Neural cell (in vitro differentiated cells): Measurements from ENCODE around the gene CCDC88C. TPM values are rescaled to one million over a fixed set of nuclear protein-coding genes. Genes with fewer than 3 reads are reported as not detected.

Experiments
- H2AFZ ChIP-seq: fragments of 200-600, 300-800 bp; sonication (generic), shearing (Covaris generic); 2 replicates; pipeline ENCODE4 v1.6.0; 2014; ENCODE audit warnings: low read depth, mild to moderate bottlenecking, antibody characterized with exemption, low read length, moderate library complexity
- H3F3A ChIP-seq: fragments of 200-600 bp; shearing (Covaris generic); 2 replicates; pipeline ENCODE4 v1.6.1; 2016; ENCODE audit warnings: mild to moderate bottlenecking, moderate library complexity, mixed read lengths, antibody characterized with exemption, low read length; ENCODE audit not compliant: insufficient read depth, poor library complexity, severe bottlenecking
- H3K27ac ChIP-seq: fragments of 200-600, 300-800 bp; sonication (generic), shearing (Covaris generic); 2 replicates; pipeline ENCODE4 v1.5.1; 2014; ENCODE audit warnings: mild to moderate bottlenecking, low read length, moderate library complexity
- H3K27me3 ChIP-seq: fragments of 300-800, 200-600 bp; sonication (generic), shearing (Covaris generic); 2 replicates; pipeline ENCODE4 v1.6.0; 2014; ENCODE audit warnings: mild to moderate bottlenecking, low read depth, low read length, moderate library complexity; ENCODE audit not compliant: insufficient read depth
- H3K36me3 ChIP-seq: fragments of 300-800, 200-600 bp; sonication (generic), shearing (Covaris generic); 2 replicates; pipeline ENCODE4 v1.5.1; 2014; ENCODE audit warnings: mild to moderate bottlenecking, antibody characterized with exemption, low read length, moderate library complexity; ENCODE audit not compliant: insufficient read depth
- H3K4me2 ChIP-seq: fragments of 300-800, 200-600 bp; sonication (generic), shearing (Covaris generic); 2 replicates; pipeline ENCODE4 v1.6.0; 2014; ENCODE audit warnings: mild to moderate bottlenecking, low read length
- H3K4me3 ChIP-seq: fragments of 300-800, 200-600 bp; sonication (generic), shearing (Covaris generic); 2 replicates; pipeline ENCODE4 v1.5.1; 2014; ENCODE audit warnings: mild to moderate bottlenecking, low read length, moderate library complexity
- H3K79me2 ChIP-seq: fragments of 200-600 bp; shearing (Covaris generic); replicated peaks from 2 replicates; pipeline ENCODE4 v1.6.0; 2014; ENCODE audit warnings: mild to moderate bottlenecking, low read length, moderate library complexity; ENCODE audit not compliant: insufficient read depth
- H3K9ac ChIP-seq: fragments of 300-800, 200-600 bp; sonication (generic), shearing (Covaris generic); 2 replicates; pipeline ENCODE4 v1.6.1; 2016; ENCODE audit warnings: mild to moderate bottlenecking, low read length, mixed read lengths
- H3K9me2 ChIP-seq: fragments of 200-600 bp; shearing (Covaris generic); 2 replicates; pipeline ENCODE4 v1.6.1; 2016; ENCODE audit warnings: mild to moderate bottlenecking, low read length, mixed read lengths; ENCODE audit not compliant: insufficient read depth
- H3K9me3 ChIP-seq: fragments of 200-600, 300-800 bp; sonication (generic), shearing (Covaris generic); 2 replicates; pipeline ENCODE4 v1.6.1; 2016; ENCODE audit warnings: mild to moderate bottlenecking, mixed run types, low read length, moderate library complexity, mixed read lengths
- H4K20me1 ChIP-seq: fragments of 200-600 bp; shearing (Covaris generic); 2 replicates; pipeline ENCODE4 v1.6.1; 2016; ENCODE audit warnings: mild to moderate bottlenecking, mixed run types; ENCODE audit not compliant: insufficient read depth
- EP300 ChIP-seq: fragments of 450-650 bp; conservative IDR thresholded peaks from 2 replicates; pipeline ENCODE4 v1.6.1; 2014; ENCODE audit warnings: antibody characterized with exemption, mild to moderate bottlenecking, moderate library complexity; ENCODE audit not compliant: poor library complexity, severe bottlenecking
- EZH2 ChIP-seq: fragments of 200-600, 300-800 bp; shearing (Covaris generic), sonication (generic); IDR thresholded peaks from 2 replicates; pipeline ENCODE4 v1.6.1; 2014; ENCODE audit warnings: antibody characterized with exemption, low read length, borderline replicate concordance, mild to moderate bottlenecking; ENCODE audit not compliant: insufficient read depth, poor library complexity, severe bottlenecking
- MXI1 ChIP-seq: fragments of 450-650 bp; conservative IDR thresholded peaks from 2 replicates; pipeline ENCODE4 v1.6.1; 2014; ENCODE audit warnings: antibody characterized with exemption, mild to moderate bottlenecking; ENCODE audit not compliant: poor library complexity, severe bottlenecking
- POLR2AphosphoS5 ChIP-seq: IDR thresholded peaks from 2 replicates; pipeline ENCODE4 v1.6.1; 2012
- RAD21 ChIP-seq: fragments of 450-650 bp; conservative IDR thresholded peaks from 2 replicates; pipeline ENCODE4 v1.6.1; 2014; ENCODE audit warnings: antibody characterized with exemption, mild to moderate bottlenecking, moderate library complexity
- SMC3 ChIP-seq: fragments of 450-650 bp; conservative IDR thresholded peaks from 2 replicates; pipeline ENCODE4 v1.6.1; 2014; ENCODE audit warnings: antibody characterized with exemption, mild to moderate bottlenecking, moderate library complexity; ENCODE audit not compliant: poor library complexity
- TAF1 ChIP-seq: IDR thresholded peaks from 2 replicates; pipeline ENCODE4 v1.6.1; 2012; ENCODE audit warnings: low read depth
- polyA plus RNA-seq: library from polyadenylated mRNA; depleted of rRNA; stranded (reverse); fragments of >200 nt; gene quantifications from 2 replicates; pipeline ENCODE4 v1.2.3, GENCODE V29; 2014
- TF ChIP-seq, protein P1 (sequence below): IDR thresholded peaks from 2 replicates; pipeline ENCODE4 v1.6.1; 2012; ENCODE audit warnings: borderline replicate concordance
- TF ChIP-seq, protein P2 (sequence below): fragments of 450-650 bp; IDR thresholded peaks from 2 replicates; pipeline ENCODE4 v1.5.1; 2014; ENCODE audit warnings: antibody characterized with exemption, mild to moderate bottlenecking, moderate library complexity; ENCODE audit not compliant: poor library complexity, severe bottlenecking

The CCDC88C gene
- polyA plus RNA-seq, 1 donor from 2014 or later, result 20.1 TPM

DNA sequence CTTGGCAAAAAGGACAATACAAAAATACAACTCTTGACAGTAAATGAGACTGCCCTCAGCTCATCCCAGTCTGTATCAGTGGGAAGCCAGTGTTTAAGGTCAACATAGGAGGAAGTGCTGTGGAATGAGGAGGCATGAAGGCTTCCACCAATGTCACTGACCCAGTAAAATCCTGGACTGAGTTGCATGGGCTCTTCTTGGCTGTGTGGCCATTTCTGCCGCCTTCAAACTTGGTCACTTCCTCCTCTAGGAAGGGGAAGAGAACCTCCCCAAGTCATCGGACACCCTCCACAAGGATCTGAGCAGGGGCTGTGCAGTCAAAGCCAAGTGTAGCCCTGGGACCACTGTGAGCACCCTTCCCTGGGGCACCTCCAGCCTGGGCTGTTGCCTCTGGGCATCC lies 185.0 kb downstream of the CCDC88C start:
- no peak for TF ChIP-seq POLR2AphosphoS5
- no peak for TF ChIP-seq EP300
- no peak for TF ChIP-seq EZH2
- TF ChIP-seq, protein P1, sequence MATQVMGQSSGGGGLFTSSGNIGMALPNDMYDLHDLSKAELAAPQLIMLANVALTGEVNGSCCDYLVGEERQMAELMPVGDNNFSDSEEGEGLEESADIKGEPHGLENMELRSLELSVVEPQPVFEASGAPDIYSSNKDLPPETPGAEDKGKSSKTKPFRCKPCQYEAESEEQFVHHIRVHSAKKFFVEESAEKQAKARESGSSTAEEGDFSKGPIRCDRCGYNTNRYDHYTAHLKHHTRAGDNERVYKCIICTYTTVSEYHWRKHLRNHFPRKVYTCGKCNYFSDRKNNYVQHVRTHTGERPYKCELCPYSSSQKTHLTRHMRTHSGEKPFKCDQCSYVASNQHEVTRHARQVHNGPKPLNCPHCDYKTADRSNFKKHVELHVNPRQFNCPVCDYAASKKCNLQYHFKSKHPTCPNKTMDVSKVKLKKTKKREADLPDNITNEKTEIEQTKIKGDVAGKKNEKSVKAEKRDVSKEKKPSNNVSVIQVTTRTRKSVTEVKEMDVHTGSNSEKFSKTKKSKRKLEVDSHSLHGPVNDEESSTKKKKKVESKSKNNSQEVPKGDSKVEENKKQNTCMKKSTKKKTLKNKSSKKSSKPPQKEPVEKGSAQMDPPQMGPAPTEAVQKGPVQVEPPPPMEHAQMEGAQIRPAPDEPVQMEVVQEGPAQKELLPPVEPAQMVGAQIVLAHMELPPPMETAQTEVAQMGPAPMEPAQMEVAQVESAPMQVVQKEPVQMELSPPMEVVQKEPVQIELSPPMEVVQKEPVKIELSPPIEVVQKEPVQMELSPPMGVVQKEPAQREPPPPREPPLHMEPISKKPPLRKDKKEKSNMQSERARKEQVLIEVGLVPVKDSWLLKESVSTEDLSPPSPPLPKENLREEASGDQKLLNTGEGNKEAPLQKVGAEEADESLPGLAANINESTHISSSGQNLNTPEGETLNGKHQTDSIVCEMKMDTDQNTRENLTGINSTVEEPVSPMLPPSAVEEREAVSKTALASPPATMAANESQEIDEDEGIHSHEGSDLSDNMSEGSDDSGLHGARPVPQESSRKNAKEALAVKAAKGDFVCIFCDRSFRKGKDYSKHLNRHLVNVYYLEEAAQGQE, result no peak
- no peak for TF ChIP-seq TAF1
- TF ChIP-seq, protein P2, sequence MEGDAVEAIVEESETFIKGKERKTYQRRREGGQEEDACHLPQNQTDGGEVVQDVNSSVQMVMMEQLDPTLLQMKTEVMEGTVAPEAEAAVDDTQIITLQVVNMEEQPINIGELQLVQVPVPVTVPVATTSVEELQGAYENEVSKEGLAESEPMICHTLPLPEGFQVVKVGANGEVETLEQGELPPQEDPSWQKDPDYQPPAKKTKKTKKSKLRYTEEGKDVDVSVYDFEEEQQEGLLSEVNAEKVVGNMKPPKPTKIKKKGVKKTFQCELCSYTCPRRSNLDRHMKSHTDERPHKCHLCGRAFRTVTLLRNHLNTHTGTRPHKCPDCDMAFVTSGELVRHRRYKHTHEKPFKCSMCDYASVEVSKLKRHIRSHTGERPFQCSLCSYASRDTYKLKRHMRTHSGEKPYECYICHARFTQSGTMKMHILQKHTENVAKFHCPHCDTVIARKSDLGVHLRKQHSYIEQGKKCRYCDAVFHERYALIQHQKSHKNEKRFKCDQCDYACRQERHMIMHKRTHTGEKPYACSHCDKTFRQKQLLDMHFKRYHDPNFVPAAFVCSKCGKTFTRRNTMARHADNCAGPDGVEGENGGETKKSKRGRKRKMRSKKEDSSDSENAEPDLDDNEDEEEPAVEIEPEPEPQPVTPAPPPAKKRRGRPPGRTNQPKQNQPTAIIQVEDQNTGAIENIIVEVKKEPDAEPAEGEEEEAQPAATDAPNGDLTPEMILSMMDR, result no peak
- no peak for TF ChIP-seq SMC3
- no peak for TF ChIP-seq MXI1
- TF ChIP-seq RAD21, result no peak
- Histone ChIP-seq H3K27ac (no peak overlapping the region), H3K36me3 (no peaks in the 10 kb centered on the region), H3K9me2 (no peaks in the 10 kb centered on the region), H3K79me2 (no peaks in the 10 kb centered on the region), H4K20me1 (no peaks in the 10 kb centered on the region), H3F3A (no peaks in the 10 kb centered on the region), H3K27me3 (no peaks in the 10 kb centered on the region), H3K9me3 (no peaks in the 10 kb centered on the region), H3K9ac (no peak overlapping the region), H3K4me3 (no peak overlapping the region), H3K4me2 (no peak overlapping the region), H2AFZ (no peak overlapping the region)

DNA sequence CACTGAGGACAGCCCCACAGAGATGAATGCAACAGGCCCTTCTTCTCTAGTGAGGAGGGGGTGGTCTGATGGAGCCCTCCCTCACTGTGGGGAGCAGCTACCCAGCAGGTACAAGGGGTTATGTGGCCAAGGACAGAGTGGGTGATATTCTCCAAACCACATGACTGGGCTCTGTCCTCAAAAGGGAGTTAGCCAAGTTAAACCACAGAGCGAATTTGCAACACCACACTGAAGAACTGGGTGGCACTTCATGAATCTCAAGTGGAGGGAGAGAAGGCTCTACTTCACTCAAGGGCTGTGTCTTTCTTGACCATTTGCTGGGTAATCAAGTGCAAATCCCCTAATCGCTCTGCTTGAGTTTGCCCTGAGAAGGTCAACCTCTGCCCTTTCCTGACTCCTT lies 185.6 kb downstream of the CCDC88C start:
- no peaks in the 10 kb centered on the region for H4K20me1 ChIP-seq
- H3K9me3 ChIP-seq, result no peaks in the 10 kb centered on the region
- H3K9me2 ChIP-seq, result no peaks in the 10 kb centered on the region
- TF ChIP-seq, protein P2, result no peak
- TF ChIP-seq POLR2AphosphoS5, result no peak
- TF ChIP-seq SMC3, result no peak
- TF ChIP-seq EP300, result no peak
- no peak for TF ChIP-seq MXI1
- no peak for TF ChIP-seq TAF1
- no peak for TF ChIP-seq EZH2
- TF ChIP-seq, protein P1, result no peak
- TF ChIP-seq RAD21, result no peak
- H3K27ac ChIP-seq, result no peak overlapping the region
- H3K4me2 ChIP-seq, result no peak overlapping the region
- H3K36me3 ChIP-seq, result no peaks in the 10 kb centered on the region
- H3K79me2 ChIP-seq, result no peaks in the 10 kb centered on the region
- H3K4me3 ChIP-seq, result no peak overlapping the region
- H2AFZ ChIP-seq, result no peak overlapping the region
- H3K27me3 ChIP-seq, result no peaks in the 10 kb centered on the region
- no peak overlapping the region for H3K9ac ChIP-seq
- no peaks in the 10 kb centered on the region for H3F3A ChIP-seq
